HG02759 (cell line): Measurements from ENCODE around the gene GXYLT2.
"Not testable (repeated sequence)": the region's sequence is repeated elsewhere in the genome, so short reads cannot be mapped to it uniquely, and the experiment has no call there.

ENCODE experiments used
- ATAC-seq: cut with Tn5 transposase; IDR thresholded peaks from one replicate; pipeline ENCODE4 v1.9.1; 2021; ENCODE audit warnings: mild to moderate bottlenecking, moderate library complexity; ENCODE audit not compliant: unreplicated experiment

GXYLT2 gene

GRCh38 chr3:72892081-72892775, 4.4 kb downstream of the GXYLT2 start:
- no peak for ATAC-seq

DNA sequence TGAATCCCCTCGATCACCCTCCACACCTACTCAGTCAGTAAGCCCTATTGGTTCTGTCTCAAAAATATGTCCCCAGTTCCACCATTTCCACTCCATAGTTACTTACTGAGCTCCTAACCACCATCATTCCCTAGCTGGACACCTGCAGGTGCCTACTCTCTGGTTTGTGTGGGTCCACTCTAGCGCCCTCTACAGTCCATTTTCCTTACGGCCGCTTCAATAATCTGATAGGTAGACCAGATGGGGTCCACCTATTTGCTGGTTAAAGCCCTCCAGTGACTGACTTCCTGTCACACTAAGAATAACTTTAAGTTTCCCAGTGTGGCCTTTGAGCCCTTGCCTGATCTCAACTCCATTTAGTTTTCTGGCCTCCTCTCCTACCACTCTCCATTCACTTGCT, 5.0 kb downstream of the GXYLT2 start:
- ATAC-seq, result no peak

DNA sequence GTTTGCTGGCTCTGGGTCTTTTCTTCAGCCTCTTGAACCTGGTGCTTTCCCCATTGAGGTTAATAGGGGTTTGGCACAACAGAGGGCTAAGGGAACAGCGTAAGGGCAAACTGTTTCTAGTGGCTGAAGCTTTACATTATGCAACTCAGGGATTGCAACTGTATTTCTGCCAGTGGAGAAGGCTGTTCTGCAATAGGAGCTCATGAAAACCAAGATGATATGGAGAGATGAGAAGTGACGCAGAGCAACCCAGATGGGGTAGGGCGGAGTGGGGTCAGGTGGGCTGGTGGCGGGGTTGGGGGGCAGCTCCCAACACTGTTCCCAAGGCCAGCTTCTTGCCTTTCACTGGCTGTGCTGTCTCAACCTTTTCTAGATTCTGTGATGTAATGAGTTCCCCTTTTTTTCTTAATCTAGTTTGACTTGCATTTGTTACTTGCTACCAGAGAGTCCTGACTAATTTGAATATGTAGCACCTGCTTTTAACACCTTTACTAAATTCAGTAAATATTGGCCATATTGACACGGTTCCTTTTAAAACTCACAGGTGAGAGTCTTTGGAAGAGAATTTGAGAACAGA, 7.2 kb downstream of the GXYLT2 start:
- ATAC-seq, result no peak

DNA sequence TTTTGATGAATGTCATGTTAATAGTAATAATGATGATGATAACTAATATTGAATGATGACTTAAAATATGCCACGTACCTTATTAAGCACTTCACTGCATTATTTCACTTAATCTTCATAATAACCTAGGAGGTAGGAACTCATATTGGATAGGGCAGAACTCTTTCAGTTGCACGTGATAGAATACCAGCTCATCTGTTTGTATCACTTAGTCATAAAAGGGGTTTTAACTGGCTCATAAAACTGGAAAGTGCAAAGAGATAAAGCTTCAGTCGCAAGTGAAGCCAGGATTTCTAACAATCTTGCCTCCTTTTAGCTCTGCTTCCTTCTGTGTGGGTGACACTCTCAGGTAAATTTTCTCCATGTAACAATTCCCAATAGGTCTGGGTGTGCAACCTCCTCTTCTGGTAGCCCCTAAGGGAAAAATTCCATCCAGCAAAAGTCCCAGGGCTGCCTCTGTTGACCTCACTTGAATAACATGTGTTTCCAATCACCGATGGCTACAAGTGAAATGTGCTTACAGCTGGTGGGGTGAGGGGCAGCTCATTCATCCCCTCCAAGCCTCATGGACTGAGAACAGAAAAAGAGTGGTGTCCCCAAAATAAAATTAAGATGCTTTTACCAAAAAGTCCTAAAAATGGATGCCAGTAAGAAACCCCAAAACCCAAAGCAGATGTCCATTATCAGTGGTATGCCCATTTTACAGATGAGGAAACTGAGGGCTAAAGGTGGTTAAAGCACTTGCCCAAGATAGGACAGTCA, 9.3 kb downstream of the GXYLT2 start:
- ATAC-seq, result no peak

DNA sequence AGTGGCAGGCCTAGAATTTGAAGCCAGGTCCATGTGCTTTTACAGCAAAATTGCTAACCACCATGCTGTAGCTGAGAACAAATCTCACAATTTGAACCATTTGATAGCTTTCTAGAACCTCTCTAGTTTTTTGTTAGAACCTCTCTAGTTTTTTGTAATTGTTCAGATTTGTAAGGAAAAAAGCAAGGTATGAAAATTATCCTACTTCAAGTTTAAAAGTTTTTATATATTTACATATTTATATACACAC, 9.8 kb downstream of the GXYLT2 start:
- no peak for ATAC-seq

DNA sequence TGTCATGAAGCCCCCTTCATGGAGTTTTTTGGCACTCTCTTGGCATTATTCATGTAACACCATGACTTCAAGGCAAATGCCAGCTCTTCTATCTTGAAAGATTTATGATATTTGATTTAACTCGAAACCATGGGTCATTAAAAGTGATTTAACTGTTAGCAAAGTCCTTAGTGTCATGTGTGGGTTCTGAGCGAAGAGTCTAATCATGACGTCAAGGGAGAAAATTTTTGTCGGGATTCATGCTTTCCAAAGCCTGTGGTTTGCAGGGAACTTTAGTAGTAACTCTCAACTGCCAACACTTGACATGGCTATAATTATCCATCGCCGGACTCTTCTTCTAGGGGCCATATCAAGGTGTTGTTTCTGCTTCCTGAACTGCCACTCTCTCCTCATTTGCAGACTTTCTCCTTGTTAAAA, 11.5 kb downstream of the GXYLT2 start:
- no peak for ATAC-seq

DNA sequence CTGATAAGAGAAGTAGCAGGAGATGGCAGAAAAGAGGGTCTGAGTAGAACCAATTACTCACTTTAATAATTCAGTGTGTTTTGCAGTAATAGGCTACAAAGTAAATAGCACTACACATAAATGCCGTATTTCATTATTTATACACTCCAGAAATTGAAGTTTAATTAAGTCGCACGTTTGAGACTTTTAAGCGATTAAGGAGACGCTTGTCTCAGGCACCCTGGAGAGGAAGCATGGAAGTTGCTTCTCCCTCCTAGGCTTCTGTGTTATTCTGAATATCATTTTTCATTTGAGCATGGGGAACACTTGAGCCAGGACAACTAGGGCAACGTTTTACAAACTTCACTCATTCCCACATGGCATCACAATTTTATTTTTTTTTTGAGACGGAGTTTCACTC, 12.2 kb downstream of the GXYLT2 start:
- ATAC-seq, result no peak

DNA sequence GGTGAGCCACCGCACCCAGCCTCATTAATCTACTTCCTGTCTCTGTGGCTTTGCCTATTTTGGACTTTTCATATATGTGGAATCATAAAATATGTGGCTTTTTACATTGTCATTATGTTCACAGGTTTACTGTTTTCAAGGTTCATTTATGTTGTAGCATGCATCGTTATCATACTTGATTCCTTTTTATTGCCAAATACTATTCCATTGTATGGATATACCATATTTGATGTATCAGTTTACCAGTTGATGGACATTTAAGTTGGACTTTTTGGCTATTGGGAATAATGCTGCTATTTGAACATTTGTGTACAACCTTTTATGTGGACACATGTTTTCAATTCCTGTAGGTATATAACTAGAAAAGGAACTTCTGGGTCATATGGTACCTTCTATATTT, 14.0 kb downstream of the GXYLT2 start:
- ATAC-seq, result no peak

GRCh38 chr3:72903004-72903403, 15.2 kb downstream of the GXYLT2 start:
- ATAC-seq, result no peak

- ATAC-seq, result no peak
Measured at GRCh38 chr3:72904163-72904562, 16.3 kb downstream of the GXYLT2 start.

GRCh38 chr3:72906154-72906553, 18.3 kb downstream of the GXYLT2 start:
- no peak for ATAC-seq

- ATAC-seq, result no peak
Measured at GRCh38 chr3:72907131-72907711, 19.4 kb downstream of the GXYLT2 start.

DNA sequence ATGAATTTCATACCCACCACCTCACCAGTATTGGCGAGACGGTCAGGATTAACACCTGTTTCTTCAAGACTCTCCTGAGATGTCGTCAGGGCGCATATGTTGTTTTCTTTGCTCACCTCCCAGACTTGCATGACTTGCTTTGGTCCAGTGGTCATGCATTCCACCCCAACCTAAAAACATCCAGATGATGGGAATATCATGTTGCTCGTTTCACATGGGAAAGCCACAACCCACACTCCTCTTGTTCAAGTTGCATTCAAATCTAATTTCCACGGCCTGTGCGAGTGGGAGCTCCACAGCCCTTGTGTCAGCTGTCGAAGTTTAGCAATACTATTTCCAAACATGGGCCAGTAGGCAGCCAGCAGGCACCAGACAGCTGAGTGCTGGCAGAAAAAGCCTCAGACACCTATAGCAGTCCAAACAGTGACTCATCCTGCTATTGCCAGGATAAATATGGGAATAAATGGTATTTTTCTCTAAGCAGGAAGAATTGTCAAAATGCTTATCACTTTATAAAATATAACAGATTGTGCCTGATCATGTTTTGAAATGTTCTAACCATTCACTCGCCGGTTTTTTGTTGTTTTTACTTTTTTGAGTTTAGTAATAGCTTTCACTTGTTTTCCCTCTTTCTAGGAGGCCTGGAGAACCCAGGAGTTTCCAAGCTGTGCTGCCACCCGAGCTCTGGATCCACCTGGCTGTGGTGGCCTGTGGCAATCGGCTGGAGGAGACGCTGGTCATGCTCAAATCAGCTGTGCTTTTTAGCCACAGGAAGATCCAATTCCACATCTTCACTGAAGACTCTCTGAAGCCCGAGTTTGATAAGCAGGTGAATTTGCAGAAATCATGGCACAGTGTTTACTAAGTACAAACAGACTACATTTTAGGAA, 20.1 kb downstream of the GXYLT2 start:
- ATAC-seq, result no peak

DNA sequence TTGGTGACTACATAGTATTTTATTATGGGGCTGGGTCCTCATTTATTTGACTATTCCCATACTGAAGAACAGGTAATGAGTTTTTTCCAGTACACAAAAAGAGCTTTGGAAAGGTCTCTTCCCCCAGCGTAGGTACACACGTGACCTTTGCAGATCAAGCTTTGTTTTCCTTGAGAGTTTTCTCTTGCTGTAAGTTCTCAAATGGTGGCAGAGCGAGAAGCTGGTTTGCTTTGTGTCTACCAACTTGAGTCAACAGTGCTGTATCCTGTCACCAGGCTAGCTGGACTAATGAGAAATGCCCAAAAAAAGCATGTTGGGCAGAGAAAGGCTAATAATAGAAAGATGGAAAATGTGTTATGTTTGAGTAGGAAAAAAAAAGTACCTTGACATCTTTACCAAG, 21.7 kb downstream of the GXYLT2 start:
- ATAC-seq, result no peak

- ATAC-seq, result no peak
Measured at GRCh38 chr3:72912532-72912931, 24.7 kb downstream of the GXYLT2 start.

DNA sequence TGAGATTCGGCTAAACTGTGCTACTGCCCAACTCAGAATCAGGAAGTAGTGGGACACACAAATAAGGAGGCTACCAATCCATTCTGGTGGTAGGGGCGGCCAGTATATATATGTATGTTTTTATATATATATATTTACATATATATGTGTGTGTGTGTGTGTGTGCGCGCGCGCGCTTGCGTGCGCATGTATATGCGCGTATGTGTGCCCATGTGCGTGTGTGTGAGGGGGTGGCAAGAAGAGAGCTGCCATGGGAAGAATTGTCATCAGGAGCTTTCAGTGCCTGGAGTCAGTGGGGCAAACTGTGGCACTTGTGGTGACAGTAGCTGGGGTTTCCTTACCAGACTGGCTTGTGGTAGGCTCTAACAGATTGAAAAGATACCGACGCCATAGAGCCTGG, 26.5 kb downstream of the GXYLT2 start:
- no peak for ATAC-seq

- ATAC-seq, result no peak
Measured at GRCh38 chr3:72916250-72916649, 28.4 kb downstream of the GXYLT2 start.

DNA sequence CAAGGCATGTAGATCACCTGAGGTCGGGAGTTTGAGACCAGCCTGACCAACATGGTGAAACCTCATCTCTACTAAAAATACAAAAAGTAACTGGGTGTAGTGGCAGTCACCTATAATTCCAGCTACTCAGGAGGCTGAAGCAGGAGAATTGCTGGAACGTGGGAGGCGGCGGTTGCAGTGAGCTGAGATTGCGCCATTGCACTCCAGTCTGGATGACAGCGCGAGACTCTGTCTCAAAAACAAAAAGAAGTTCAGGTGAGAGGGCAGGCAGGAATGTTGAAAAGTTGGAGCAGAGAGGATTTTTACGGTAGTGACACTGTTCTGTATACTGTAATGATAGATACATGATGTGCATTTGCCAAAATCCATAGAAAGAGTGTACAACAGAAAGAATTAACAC, 31.7 kb downstream of the GXYLT2 start:
- ATAC-seq, result no peak

DNA sequence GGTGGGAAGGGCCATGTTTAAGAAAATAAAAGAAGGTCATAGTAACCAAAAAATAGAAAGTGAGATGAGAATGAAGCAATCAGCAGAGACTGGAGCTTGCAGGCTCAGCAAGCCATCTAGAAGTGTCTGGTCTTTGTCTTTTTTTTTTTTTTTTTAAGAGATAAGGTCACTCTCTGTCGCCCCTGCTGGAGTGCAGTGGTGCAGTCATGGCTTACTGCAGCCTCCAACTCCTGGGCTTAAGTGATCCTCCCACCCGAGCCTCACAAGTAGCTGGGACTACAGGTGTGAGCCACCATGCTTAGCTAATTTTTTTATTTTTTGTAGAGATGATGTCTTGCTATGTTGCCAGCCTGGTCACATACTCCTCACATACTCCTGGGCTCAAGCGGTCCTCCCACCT, 36.2 kb downstream of the GXYLT2 start:
- no peak for ATAC-seq

DNA sequence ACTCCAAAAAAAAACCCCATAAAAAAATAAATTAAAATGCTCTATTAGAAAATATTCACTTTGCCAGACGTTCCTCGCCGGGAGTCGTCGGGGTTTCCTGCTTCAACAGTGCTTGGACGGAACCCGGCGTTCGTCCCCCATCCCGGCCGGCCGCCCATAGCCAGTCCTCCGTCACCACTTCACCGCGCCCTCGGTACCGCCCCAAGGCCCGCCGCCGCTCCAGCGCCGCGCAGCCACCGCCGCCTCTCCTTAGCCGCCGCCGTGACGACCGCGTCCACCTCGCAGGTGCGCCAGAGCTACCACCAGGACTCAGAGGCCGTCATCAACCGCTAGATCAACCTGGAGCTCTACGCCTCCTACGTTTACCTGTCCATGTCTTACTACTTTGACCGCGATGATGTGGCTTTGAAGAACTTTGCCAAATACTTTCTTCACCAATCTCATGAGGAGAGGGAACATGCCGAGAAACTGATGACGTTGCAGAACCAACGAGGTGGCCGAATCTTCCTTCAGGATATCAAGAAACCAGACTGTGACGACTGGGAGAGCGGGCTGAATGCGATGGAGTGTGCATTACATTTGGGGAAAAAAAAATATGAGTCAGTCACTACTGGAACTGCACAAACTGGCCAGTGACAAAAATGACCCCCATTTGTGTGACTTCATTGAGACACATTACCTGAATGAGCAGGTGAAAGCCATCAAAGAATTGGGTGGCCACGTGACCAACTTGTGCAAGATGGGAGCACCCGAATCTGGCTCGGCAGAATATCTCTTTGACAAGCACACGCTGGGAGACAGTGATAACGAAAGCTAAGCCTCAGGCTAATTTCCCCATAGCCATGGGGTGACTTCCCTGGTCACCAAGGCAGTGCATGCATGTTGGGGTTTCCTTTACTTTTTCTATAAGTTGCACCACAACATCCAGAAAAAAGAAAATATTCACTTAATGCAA, 41.2 kb downstream of the GXYLT2 start:
- ATAC-seq, result not testable (repeated sequence)
